Measurements from ENCODE around the gene ANKRD24.
A peak's percentile ranks its signal among the peaks of the same experiment; 100 is the strongest.
"Not testable (repeated sequence)": the region's sequence is repeated elsewhere in the genome, so short reads cannot be mapped to it uniquely, and the experiment has no call there.

The ANKRD24 gene

DNA sequence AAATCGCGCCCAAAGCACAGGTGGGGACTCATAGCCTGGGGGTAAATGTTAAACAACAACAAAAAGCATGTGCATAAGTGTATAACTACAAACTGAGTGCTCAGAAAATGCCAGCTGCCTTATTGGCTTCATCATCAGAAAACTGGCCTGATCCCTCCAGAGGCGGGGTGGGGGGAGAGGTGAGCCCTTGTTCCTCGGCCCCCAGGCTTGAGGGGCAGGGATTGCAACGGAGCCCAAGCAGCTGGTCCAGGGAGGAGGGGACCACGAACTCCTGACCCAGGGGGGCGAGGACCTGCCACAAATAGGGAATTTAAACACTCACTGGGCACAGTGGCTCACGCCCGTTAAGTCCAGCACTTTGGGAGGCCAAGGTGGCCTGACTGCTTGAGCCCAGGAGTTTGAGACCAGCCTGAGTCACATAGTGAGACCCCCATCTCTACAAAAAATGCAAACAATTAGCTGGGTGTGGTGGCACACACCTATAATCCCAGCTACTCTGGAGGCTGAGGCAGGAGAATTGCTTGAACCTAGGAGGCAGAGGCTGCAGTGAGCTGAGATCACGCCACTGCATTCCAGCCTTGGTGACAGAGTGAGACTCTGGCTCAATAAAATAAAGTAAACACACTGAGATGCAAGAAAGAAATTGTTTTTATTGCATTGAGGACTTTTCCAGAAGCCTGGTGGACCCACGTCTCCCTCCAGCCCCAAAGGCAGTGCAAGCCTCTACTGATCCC is 8.8 kb upstream of the ANKRD24 start:
- DNase-seq (ENCODE audit: low read depth in 3 of 3), result no peak

DNA sequence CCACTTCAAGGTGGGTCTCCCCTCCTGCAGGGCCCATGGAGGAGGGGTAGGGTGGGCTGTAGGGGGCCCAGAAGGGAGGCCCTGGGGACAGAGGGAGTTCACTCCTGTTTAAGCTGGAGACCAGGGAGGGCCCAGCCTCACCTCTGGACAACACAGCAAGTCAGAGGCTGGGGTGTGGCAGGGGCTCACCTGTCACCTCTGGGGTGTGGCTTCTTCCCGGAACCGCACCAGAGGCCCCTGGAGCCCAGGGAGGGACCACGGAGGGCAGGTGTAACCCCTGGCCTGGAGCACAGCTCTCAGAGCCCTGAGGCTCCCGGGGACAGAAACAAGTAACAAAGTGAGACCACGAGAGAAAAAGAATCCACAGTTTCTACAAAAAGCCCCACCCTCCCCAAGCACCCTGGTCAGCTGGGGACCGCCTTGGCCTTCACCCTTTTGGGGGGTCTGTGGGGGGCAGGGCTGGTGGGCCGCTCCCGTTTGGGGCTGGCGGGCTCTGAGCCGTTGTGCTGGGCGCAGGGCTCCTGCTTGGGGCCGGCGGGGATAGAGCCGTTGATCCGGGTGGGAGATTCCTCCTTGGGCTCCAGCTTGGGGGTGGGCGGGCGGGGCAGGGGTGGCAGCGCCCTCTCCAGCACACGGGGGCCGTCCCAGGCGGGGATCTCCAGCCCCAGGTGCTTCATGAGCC is 8.1 kb upstream of the ANKRD24 start:
- DNase-seq (ENCODE audit: low read depth in 3 of 3), result no peak

DNA sequence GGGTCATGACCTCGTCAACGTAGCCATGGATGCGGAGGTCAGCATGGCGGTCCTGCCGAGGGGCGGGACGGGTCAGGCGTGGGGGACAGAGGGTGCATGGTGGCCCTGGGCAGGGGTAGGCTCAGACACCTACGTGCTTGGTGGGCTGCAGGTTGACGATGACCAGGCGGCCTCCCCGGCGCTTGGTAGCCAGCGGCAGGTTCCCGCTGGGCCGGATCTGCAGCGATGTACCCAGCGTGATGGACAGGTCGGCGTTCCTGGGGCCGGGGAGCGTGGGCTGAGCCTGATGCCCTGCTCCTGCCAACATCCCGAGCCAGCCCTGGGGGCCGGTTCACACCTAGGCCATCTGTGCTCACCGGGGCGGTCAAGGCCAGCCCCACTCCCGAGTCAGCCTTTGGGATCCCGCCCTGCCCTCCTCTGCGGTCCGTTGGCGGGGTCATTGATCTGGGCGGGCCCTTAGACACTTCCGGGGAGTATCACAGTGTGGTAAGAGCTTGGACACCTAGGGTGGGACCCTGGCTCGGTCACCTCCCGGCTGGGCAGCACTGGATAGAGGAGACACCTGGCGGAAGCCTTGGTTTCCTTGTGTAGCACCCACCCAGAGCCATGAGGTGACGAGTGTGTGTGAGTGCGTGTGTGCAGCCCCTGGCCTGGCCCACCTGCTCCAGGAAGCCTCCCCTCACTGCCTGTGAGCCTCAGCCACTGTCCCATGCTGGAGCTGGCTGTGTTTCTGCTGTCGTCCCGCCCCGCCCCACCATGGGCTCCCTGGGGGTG is 7.4 kb upstream of the ANKRD24 start:
- no peak for DNase-seq (ENCODE audit: low read depth in 3 of 3)

DNA sequence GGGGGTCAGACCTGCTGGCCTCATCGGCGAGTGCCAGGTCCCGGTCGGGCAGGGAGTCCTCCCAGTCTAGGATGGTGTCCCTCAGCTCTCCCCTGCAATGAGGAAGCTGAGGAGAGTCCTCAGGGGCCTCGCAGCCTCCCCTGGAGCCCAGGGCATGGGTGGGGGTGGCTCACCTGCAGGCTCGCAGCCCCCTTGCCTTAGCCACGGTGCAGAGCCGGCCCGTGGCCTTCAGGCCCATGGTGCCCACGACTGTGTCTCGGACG is 6.9 kb upstream of the ANKRD24 start:
- DNase-seq (ENCODE audit: low read depth in 3 of 3), result no peak

- DNase-seq (ENCODE audit: low read depth in 3 of 3), result no peak
Measured at GRCh38 chr19:4177146-4177545, 5.3 kb upstream of the ANKRD24 start.

- no peak for DNase-seq (ENCODE audit: low read depth in 3 of 3)
Measured at GRCh38 chr19:4178990-4179389, 3.5 kb upstream of the ANKRD24 start.

DNA sequence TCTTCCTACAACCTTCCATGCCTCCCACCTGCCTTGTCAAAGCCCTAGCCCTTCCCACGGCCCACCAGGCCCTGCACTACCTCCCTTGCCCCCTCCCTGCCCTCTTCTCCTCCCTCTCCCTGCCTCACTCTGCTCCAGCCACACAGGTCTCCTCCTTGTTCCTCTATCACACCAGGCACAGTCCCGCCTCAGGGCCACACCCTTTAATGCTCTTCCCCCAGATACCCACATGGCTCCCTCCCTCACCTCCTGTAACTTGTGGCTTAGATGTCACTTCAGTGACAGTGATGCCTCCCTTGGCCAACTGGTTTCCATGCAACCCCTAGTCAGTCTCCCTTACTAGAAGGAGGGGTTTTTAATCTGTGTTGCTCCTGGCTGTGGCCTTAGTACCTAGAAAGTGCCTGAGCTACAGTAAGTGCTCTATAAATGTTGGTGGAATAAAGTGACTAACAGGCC is 1.4 kb upstream of the ANKRD24 start:
- no peak for DNase-seq (ENCODE audit: low read depth in 3 of 3)

DNA sequence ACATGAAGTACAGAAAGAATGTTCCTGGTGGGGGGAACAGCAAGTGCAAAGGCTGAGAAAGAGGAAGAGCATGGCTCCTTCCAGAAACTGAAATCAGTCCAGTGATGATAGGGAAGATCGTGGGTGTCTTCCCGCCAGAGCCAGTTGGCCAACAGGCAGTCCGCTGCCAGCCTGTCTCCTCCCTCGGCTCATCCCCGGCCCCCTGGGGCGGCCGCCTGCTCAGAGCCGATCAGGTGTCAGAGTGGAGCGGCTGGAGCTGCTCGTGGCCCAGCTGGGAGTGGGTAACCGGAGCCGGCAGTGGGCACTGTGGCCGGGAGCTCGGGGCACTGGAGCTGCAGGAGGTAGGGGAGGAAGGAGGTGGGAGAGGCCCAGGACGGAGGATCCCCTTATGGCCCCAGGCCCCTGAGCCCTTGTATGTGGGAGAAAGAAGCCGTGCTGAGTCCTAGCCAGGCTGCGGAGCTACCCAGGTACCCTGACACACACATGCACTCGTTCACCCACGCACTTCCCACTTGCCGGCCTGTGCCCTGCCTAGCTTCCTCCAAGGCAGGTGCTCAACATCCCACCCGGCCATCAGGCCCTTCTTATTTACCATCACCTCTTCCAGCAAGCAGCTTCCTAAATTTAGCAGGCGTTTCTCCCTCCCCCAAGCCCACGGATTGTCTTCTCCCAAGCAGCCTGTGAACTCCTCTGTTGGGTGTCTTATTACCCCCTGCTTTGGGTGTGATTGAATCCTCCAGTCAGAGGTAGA is 1.7 kb downstream of the ANKRD24 start:
- no peak for DNase-seq (ENCODE audit: low read depth in 3 of 3)

DNA sequence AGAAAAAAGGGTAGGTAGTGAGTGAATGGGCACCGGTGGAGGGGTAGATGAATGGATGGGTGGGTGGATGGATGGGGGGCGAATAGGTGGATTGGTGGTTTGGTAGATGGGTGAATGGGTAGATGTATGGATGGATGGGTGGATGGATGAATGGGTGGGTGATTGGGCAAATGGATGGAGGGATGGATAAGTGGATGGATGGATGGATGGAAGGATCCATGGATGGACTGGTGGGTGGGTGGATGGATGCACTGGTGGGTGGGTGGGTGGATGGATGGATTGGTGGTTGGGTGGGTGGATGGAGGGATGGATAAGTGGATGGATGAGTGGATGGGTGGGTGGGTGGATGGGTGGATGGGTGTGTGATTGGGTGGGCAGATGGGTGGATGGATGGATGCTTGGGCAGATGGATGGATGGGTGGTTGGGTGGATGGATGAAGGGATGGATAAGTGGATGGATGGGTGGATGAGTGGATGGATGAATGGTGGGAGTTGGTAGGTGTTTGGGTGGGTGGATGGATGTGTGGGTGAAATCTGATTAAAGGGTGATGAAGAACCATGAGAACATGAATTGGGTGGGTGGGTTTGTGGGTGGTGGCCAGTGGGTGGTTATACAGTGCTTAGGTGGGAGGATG is 2.3 kb downstream of the ANKRD24 start:
- no peak for DNase-seq (ENCODE audit: low read depth in 3 of 3)

GRCh38 chr19:4185413-4186086 is 3.1 kb downstream of the ANKRD24 start:
- DNase-seq (ENCODE audit: low read depth in 3 of 3), result no peak

DNA sequence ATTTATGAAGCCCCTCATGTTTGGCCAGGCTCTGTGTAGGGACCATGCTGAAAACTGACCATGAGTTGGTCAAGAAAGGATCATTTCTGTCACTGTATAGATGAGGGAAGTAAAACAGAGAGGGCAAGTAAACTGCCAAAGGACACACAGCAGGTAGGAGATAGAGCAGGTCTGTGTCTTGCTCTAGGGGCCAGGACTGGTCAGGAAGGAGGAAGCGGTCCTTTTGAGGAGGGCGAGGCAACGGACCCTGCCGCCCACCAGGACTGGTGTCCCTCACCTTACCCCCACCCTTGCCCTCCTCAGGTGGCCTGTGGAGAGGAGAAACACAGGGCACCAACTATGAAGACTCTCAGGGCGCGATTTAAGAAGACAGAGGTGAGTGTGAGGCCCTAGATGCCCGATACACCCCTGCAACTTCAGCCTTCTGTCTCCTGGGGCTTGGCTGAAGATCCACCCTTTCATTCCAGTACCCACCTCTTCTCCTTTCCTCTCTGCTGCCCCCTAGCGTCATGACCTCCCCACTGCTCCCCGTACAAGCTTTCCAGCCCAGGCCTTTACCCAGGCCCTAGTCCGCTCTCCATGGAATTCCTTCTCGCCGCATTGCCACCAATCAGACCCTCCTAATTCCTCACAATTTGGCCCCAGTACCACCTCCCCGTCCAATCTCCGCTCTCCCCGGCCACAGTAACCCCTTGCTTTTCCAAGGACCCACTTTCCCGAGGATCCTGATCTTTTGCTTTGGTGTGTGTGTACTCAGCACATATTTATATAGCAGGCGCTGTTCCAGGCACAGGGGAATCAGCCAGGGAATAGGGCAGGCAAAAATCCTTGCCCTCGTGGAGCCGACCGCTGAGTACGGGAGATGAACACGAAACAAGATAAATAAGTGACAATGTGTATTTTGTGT is 3.9 kb downstream of the ANKRD24 start:
- DNase-seq (ENCODE audit: low read depth in 3 of 3), result peak; percentile 66 to 81 (median 81)

- DNase-seq (ENCODE audit: low read depth in 3 of 3), result no peak
Measured at GRCh38 chr19:4187313-4188122, 5.0 kb downstream of the ANKRD24 start.

DNA sequence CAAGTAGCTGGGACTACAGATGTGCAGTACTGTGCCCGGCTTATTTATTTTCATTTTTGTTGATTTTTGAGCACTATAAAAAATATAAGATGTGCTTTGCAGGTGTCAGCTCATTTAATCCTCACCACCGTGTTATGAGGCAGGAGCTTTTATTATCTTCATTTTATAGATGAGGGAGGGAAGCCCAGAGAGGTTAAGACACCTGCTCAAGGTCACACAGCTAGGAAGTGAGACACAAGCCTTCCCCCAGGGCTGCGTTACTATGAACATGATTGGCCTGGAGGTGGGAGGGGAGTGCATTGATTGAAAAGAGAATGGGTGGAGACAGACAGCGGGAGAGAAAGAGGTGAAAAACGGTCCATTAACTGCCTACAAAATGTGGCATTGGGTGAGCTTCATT is 7.2 kb downstream of the ANKRD24 start:
- no peak for DNase-seq (ENCODE audit: low read depth in 3 of 3)

DNA sequence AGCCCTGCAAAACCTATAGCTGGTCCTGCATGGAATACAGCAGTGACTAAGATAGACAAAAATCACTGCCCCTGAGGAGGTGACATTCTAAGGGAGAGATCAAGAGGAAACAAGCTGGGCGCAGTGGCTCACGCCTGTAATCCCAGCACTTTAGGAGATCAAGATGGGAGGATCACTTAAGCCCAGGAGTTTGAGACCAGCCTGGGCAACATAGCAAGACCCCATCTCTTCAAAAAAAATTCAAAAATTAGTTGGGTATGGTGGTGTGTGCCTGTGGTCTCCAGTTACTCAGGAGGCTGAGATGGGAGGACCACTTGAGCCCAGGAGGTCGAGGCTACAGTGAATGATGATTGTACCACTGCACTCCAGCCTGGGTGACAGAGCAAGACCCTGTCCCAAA is 10.0 kb downstream of the ANKRD24 start:
- not testable (repeated sequence) for DNase-seq (ENCODE audit: low read depth in 3 of 3)

- no peak for DNase-seq (ENCODE audit: low read depth in 3 of 3)
Measured at GRCh38 chr19:4194353-4194752, 11.9 kb downstream of the ANKRD24 start.

- DNase-seq (ENCODE audit: low read depth in 3 of 3), result no peak
Measured at GRCh38 chr19:4196009-4196408, 13.5 kb downstream of the ANKRD24 start.

- no peak for DNase-seq (ENCODE audit: low read depth in 3 of 3)
Measured at GRCh38 chr19:4196587-4197148, 14.2 kb downstream of the ANKRD24 start.

DNA sequence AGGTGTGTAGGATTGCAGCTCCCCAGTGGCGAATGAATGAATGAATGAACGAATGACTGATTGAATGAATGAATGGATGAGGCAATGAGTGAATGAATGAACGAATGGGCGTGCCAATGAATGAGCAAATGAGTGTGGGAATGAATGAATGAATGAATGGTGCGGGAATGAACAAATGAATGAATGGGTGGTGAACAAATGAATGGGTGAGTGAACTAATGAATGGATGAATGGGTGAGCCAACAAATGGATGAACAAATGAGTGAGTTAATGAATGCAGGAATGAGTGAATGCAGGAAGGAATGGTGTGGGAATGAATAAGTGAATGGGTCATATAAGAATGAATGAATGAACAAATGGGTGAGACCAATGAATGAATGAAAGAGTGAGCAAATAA is 14.7 kb downstream of the ANKRD24 start:
- no peak for DNase-seq (ENCODE audit: low read depth in 3 of 3)

Measured in stimulated activated CD4-positive, alpha-beta T cell treated with anti-CD3 and anti-CD28 coated beads, TNF-alpha, amount 100 ng/mL, for 24 hours (primary cell).